ENCODE results near the gene SEMA5B. TPM values are rescaled to one million over a fixed set of nuclear protein-coding genes. Genes with fewer than 3 reads are reported as not detected.

Gene SEMA5B
- total and polyA plus RNA-seq, 8 donors, result 0.52 to 11.0 (median 1.3) TPM

DNA sequence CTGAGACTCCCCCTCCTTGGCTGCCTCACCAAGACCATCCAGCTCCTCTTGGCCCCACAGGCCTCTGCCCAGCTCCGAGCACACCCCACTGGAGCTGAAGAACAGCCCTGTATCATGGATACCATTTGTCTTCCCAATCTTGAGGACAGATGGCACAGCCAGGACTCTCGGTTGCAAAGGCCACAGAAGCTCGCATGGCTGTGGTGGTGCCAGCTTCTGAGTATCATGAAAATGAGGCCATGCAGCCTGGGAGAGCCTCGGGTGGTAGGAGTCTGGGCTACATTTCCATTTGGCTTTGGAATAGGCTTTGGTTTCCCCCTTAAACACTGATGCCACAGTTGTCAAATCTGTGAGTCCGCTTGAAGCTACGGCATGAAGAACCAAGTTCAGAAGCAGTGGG, 106.6 kb downstream of the SEMA5B start:
- 71 to 84% methylated on average over 6 of the region's 6 CpGs for WGBS, 2 donors
- no peak for FAIRE-seq

DNA sequence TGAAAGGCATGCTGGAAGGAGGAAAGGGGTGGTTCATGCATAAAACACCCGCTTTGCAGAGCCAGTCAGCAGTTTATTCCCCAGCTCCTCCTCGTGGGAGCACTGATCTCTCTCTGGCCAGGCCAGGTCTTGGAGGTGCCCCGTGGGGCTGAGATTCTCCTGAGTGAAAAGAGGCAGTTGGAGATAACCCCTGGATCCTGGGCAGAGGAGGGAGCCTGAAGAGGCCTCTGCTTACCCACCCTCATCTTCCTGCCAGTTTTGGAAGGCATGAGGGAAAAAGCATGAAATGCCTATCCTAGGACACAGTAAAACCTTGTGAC, 108.3 kb downstream of the SEMA5B start:
- no peak for FAIRE-seq
- no peaks in the 10 kb centered on the region for H3K9me3 ChIP-seq
- H3K27me3 ChIP-seq, result no peaks in the 10 kb centered on the region
- H3K4me3 ChIP-seq, result no peak overlapping the region
- no peak overlapping the region for H3K27ac ChIP-seq
- intact Hi-C loops (cut with DNase I), result no loop called here
- TF ChIP-seq CTCF (IDR thresholded peaks at IDR 0.05), result no peak
- no peak for ATAC-seq
- H3K36me3 ChIP-seq, result no peaks in the 10 kb centered on the region
- DNase-seq, result no peak
- H3K4me1 ChIP-seq, result no peaks in the 10 kb centered on the region
- 72 to 80% methylated on average over 3 of the region's 3 CpGs for WGBS, 2 donors

More for the DNA sequence above, 106.6 kb downstream of the SEMA5B start:
- no peak for ATAC-seq
- intact Hi-C loops (cut with DNase I), result no loop called here
- Histone ChIP-seq H3K4me3 (no peak overlapping the region), H3K36me3 (no peaks in the 10 kb centered on the region), H3K27me3 (no peaks in the 10 kb centered on the region), H3K4me1 (no peaks in the 10 kb centered on the region), H3K27ac (no peak overlapping the region), H3K9me3 (no peaks in the 10 kb centered on the region)
- DNase-seq, result no peak
- no peak for TF ChIP-seq CTCF (IDR thresholded peaks at IDR 0.05)

- Histone ChIP-seq H3K4me1 (no peaks in the 10 kb centered on the region), H3K4me3 (no peak overlapping the region), H3K27me3 (no peaks in the 10 kb centered on the region), H3K9me3 (no peaks in the 10 kb centered on the region), H3K36me3 (no peaks in the 10 kb centered on the region), H3K27ac (no peak overlapping the region)
- DNase-seq, result no peak
- no peak for TF ChIP-seq CTCF (IDR thresholded peaks at IDR 0.05)
- WGBS, 2 donors, result 56 to 66% methylated on average over 5 of the region's 5 CpGs
- ATAC-seq, result no peak
- intact Hi-C loops (cut with DNase I), result no loop called here
- FAIRE-seq, result no peak
Observed at GRCh38 chr3:122918576-122919290, 108.8 kb downstream of the SEMA5B start.

- ATAC-seq, result no peak
- Histone ChIP-seq H3K4me1 (no peaks in the 10 kb centered on the region), H3K36me3 (no peaks in the 10 kb centered on the region), H3K27ac (no peak overlapping the region), H3K27me3 (peaks cover 0 to 5% (median 0%) of the 10 kb centered on the region in 4 donors), H3K9me3 (no peaks in the 10 kb centered on the region), H3K4me3 (no peak overlapping the region)
- intact Hi-C loops (cut with DNase I), result no loop called here
- no peak for TF ChIP-seq CTCF (IDR thresholded peaks at IDR 0.05)
- WGBS, 2 donors, result 80 to 87% methylated on average over 4 of the region's 4 CpGs
- DNase-seq, result no peak
- no peak for FAIRE-seq
Observed at GRCh38 chr3:122917412-122917811, 110.2 kb downstream of the SEMA5B start.

GRCh38 chr3:122916580-122916979, 111.0 kb downstream of the SEMA5B start:
- ATAC-seq (no peak), DNase-seq (no peak), FAIRE-seq (no peak)
- H3K27me3 ChIP-seq, result peaks cover 0 to 5% (median 0%) of the 10 kb centered on the region in 4 donors
- TF ChIP-seq CTCF (IDR thresholded peaks at IDR 0.05), result no peak
- no peak overlapping the region for H3K27ac ChIP-seq
- H3K4me3 ChIP-seq, result no peak overlapping the region
- no peaks in the 10 kb centered on the region for H3K9me3 ChIP-seq
- H3K36me3 ChIP-seq, result no peaks in the 10 kb centered on the region
- intact Hi-C loops (cut with DNase I), result no loop called here
- H3K4me1 ChIP-seq, result no peaks in the 10 kb centered on the region
- 69 to 70% methylated on average over 6 of the region's 6 CpGs for WGBS, 2 donors
